COR-L47 (cell line): ENCODE results near the gene UBE2Z.
A peak's percentile ranks its signal among the peaks of the same experiment; 100 is the strongest.
"Not testable (repeated sequence)": the region's sequence is repeated elsewhere in the genome, so short reads cannot be mapped to it uniquely, and the experiment has no call there.

Source experiments
- DNase-seq: peaks from one replicate; lab custom pipeline; 2025; lab: John Stamatoyannopoulos, UW

The UBE2Z gene

GRCh38 chr17:48904428-48904827 is 3.8 kb upstream of the UBE2Z start:
- DNase-seq = no peak

- no peak for DNase-seq
Measured at GRCh38 chr17:48905987-48906515, 2.2 kb upstream of the UBE2Z start.

- no peak for DNase-seq
Measured at GRCh38 chr17:48907713-48908046, 527 bp upstream of the UBE2Z start.

- DNase-seq = peak; percentile 75
Measured at GRCh38 chr17:48908853-48909394, 717 bp downstream of the UBE2Z start.

- DNase-seq = no peak
Measured at GRCh38 chr17:48909783-48910182, 1.6 kb downstream of the UBE2Z start.

GRCh38 chr17:48910370-48910769 is 2.2 kb downstream of the UBE2Z start:
- no peak for DNase-seq

- no peak for DNase-seq
Measured at GRCh38 chr17:48912476-48912875, 4.3 kb downstream of the UBE2Z start.

GRCh38 chr17:48915459-48916282 is 7.5 kb downstream of the UBE2Z start:
- DNase-seq = no peak

- DNase-seq = no peak
Measured at GRCh38 chr17:48925251-48925990, 17.2 kb downstream of the UBE2Z start.

GRCh38 chr17:48925991-48926342 is 17.8 kb downstream of the UBE2Z start:
- DNase-seq = no peak

GRCh38 chr17:48927978-48928745 is 20.0 kb downstream of the UBE2Z start:
- DNase-seq = no peak

GRCh38 chr17:48928876-48929811 is 20.9 kb downstream of the UBE2Z start:
- no peak for DNase-seq

GRCh38 chr17:48929812-48930165 is 21.6 kb downstream of the UBE2Z start:
- DNase-seq = no peak

- no peak for DNase-seq
Measured at GRCh38 chr17:48930435-48930873, 22.2 kb downstream of the UBE2Z start.

- no peak for DNase-seq
Measured at GRCh38 chr17:48933035-48933434, 24.8 kb downstream of the UBE2Z start.

GRCh38 chr17:48944515-48945260 is 36.5 kb downstream of the UBE2Z start, which contains the start of gene SNF8:
Gene SNF8 (minus strand): TSS chr17:48944842. CDS start chr17:48944734, 108 bp downstream.
- peak; percentile 79 for DNase-seq

GRCh38 chr17:48945261-48945651 is 37.0 kb downstream of the UBE2Z start:
- not testable (repeated sequence) for DNase-seq

- no peak for DNase-seq
Measured at GRCh38 chr17:48951572-48951971, 43.4 kb downstream of the UBE2Z start.

- no peak for DNase-seq
Measured at GRCh38 chr17:48952904-48953303, 44.7 kb downstream of the UBE2Z start.

GRCh38 chr17:48954300-48954755 is 46.1 kb downstream of the UBE2Z start:
- peak; percentile 4 for DNase-seq
